Upper lobe of right lung (tissue), 1 donor: Measurements from ENCODE around the gene CEBPG. TPM values are rescaled to one million over a fixed set of nuclear protein-coding genes. Genes with fewer than 3 reads are reported as not detected.

Experiments used
- ATAC-seq: fragments of 200-7000 bp; cut with Tn5 transposase; one replicate; pipeline ENCODE4 v1.9.1; 2020; ENCODE audit warnings: mild to moderate bottlenecking, moderate library complexity
- DNase-seq: peaks from one replicate; pipeline ENCODE4 v3.0.0-alpha.2; 2020
- H3K27ac ChIP-seq: fragments of 200-600 bp; one replicate; pipeline ENCODE4 v1.8.0; 2022
- H3K27me3 ChIP-seq: fragments of 200-600 bp; one replicate; pipeline ENCODE4 v1.8.0; 2022; ENCODE audit warnings: mild to moderate bottlenecking
- H3K36me3 ChIP-seq: fragments of 200-600 bp; one replicate; pipeline ENCODE4 v1.8.0; 2022
- H3K4me1 ChIP-seq: fragments of 200-600 bp; one replicate; pipeline ENCODE4 v1.8.0; 2022
- H3K4me3 ChIP-seq: fragments of 200-600 bp; one replicate; pipeline ENCODE4 v1.8.0; 2022; ENCODE audit warnings: mild to moderate bottlenecking
- H3K9me3 ChIP-seq: fragments of 200-600 bp; one replicate; pipeline ENCODE4 v1.8.0; 2022
- CTCF ChIP-seq: fragments of 200-600 bp; IDR thresholded peaks from one replicate; pipeline ENCODE4 v1.8.0; 2022; ENCODE audit warnings: antibody characterized with exemption
- intact Hi-C: fragments of 100-400 bp; cut with DNase I; formaldehyde crosslinking; loops from one replicate; pipeline ENCODE4 v1.11.0; 2022
- total RNA-seq: library from RNA; stranded (reverse); fragmentation: NEBNext Ultra II Directional; extraction: Animal tissue kit (Norgen Biotek cat#: 25700); gene quantifications from one replicate; pipeline ENCODE4 v1.2.1, GENCODE V29; 2021
- donor health status: DM: no; HTN: yes; CAD: no; lungs with severe emphysema.

Gene CEBPG
- total RNA-seq, 1 donor from 2014 or later, result 32.3 TPM

- Histone ChIP-seq H3K36me3 (peaks cover 7% of the 10 kb centered on the region), H3K27me3 (no peaks in the 10 kb centered on the region), H3K27ac (no peak overlapping the region), H3K4me3 (no peak overlapping the region), H3K9me3 (no peaks in the 10 kb centered on the region), H3K4me1 (no peaks in the 10 kb centered on the region)
- ATAC-seq (no peak), DNase-seq (no peak)
- TF ChIP-seq CTCF, result no peak
- intact Hi-C loops, result no loop called here
Observed at GRCh38 chr19:33412601-33413425, 39.3 kb downstream of the CEBPG start.

GRCh38 chr19:33413426-33413725 is 39.9 kb downstream of the CEBPG start:
- no peak overlapping the region for H3K27ac ChIP-seq
- ATAC-seq (no peak), DNase-seq (no peak)
- no peaks in the 10 kb centered on the region for H3K27me3 ChIP-seq
- intact Hi-C loops, result no loop called here
- peaks cover 7% of the 10 kb centered on the region for H3K36me3 ChIP-seq
- H3K9me3 ChIP-seq, result no peaks in the 10 kb centered on the region
- no peaks in the 10 kb centered on the region for H3K4me1 ChIP-seq
- no peak overlapping the region for H3K4me3 ChIP-seq
- no peak for TF ChIP-seq CTCF

- Histone ChIP-seq H3K27me3 (no peaks in the 10 kb centered on the region), H3K4me1 (no peaks in the 10 kb centered on the region), H3K4me3 (no peak overlapping the region), H3K27ac (no peak overlapping the region), H3K36me3 (peaks cover 7% of the 10 kb centered on the region), H3K9me3 (no peaks in the 10 kb centered on the region)
- TF ChIP-seq CTCF, result no peak
- no peak for ATAC-seq
- intact Hi-C loops, result no loop called here
- DNase-seq, result no peak
Observed at GRCh38 chr19:33413868-33414666, 40.6 kb downstream of the CEBPG start.

- intact Hi-C loops, result no loop called here
- Histone ChIP-seq H3K4me1 (no peaks in the 10 kb centered on the region), H3K4me3 (no peak overlapping the region), H3K27me3 (no peaks in the 10 kb centered on the region), H3K27ac (no peak overlapping the region), H3K9me3 (no peaks in the 10 kb centered on the region), H3K36me3 (peaks cover 7% of the 10 kb centered on the region)
- ATAC-seq (no peak), DNase-seq (no peak)
- no peak for TF ChIP-seq CTCF
Observed at GRCh38 chr19:33414667-33415605, 41.4 kb downstream of the CEBPG start.
